H9 (cell line): ENCODE measurements around the gene TNP2. TPM values are rescaled to one million over a fixed set of nuclear protein-coding genes. Genes with fewer than 3 reads are reported as not detected.

ENCODE experiments used
- DNase-seq: peaks from one replicate; pipeline ENCODE4 v3.0.0-alpha.2; 2017
- H2AFZ ChIP-seq: one replicate; pipeline ENCODE4 v1.6.1; 2013; ENCODE audit warnings: mild to moderate bottlenecking, low read length, control low read depth, moderate library complexity
- H2AK5ac ChIP-seq: 2 replicates; pipeline ENCODE4 v1.6.1; 2013; ENCODE audit warnings: low read length, control low read depth, mixed read lengths; ENCODE audit not compliant: insufficient read length
- H2BK120ac ChIP-seq: one replicate; pipeline ENCODE4 v1.6.1; 2013; ENCODE audit warnings: low read depth, mild to moderate bottlenecking, low read length, control low read depth, inconsistent platforms; ENCODE audit not compliant: poor library complexity, severe bottlenecking
- H2BK12ac ChIP-seq: 2 replicates; pipeline ENCODE4 v1.6.1; 2013; ENCODE audit warnings: low read length, control low read depth, mixed read lengths, low read depth; ENCODE audit not compliant: insufficient read length
- H2BK15ac ChIP-seq: 2 replicates; pipeline ENCODE4 v1.6.1; 2013; ENCODE audit warnings: low read depth, low read length, control low read depth
- H2BK20ac ChIP-seq: one replicate; pipeline ENCODE4 v1.6.1; 2013; ENCODE audit warnings: low read depth, mild to moderate bottlenecking, low read length, control low read depth, inconsistent platforms; ENCODE audit not compliant: poor library complexity, severe bottlenecking
- H2BK5ac ChIP-seq: 2 replicates; pipeline ENCODE4 v1.6.1; 2013; ENCODE audit warnings: low read length, control low read depth, mixed read lengths; ENCODE audit not compliant: insufficient read length
- H3K14ac ChIP-seq: 2 replicates; pipeline ENCODE4 v1.6.1; 2013; ENCODE audit warnings: low read length, control low read depth; ENCODE audit not compliant: insufficient read depth
- H3K18ac ChIP-seq: 2 replicates; pipeline ENCODE4 v1.6.1; 2013; ENCODE audit warnings: low read depth, mild to moderate bottlenecking, mixed read lengths, low read length, control low read depth; ENCODE audit not compliant: insufficient read length
- H3K23ac ChIP-seq: 2 replicates; pipeline ENCODE4 v1.6.1; 2013; ENCODE audit warnings: low read length, control low read depth, mixed read lengths, low read depth; ENCODE audit not compliant: insufficient read length
- H3K23me2 ChIP-seq: 2 replicates; pipeline ENCODE4 v1.6.1; 2013; ENCODE audit warnings: low read depth, mild to moderate bottlenecking, mixed read lengths, low read length, control low read depth; ENCODE audit not compliant: insufficient read length, poor library complexity, severe bottlenecking
- H3K27ac ChIP-seq: 2 replicates; pipeline ENCODE4 v1.5.1; 2013; ENCODE audit warnings: low read length, control low read depth, mixed read lengths, low read depth; ENCODE audit not compliant: insufficient read length
- H3K27me3 ChIP-seq: 2 replicates; pipeline ENCODE4 v1.6.1; 2013; ENCODE audit warnings: low read length, control low read depth, inconsistent platforms; ENCODE audit not compliant: insufficient read depth
- H3K4ac ChIP-seq: 2 replicates; pipeline ENCODE4 v1.6.1; 2013; ENCODE audit warnings: low read depth, mild to moderate bottlenecking, control low read depth, inconsistent platforms, low read length, moderate library complexity
- H3K4me1 ChIP-seq: 2 replicates; pipeline ENCODE4 v1.6.1; 2013; ENCODE audit warnings: low read length, control low read depth, inconsistent platforms; ENCODE audit not compliant: insufficient read depth
- H3K4me2 ChIP-seq: 2 replicates; pipeline ENCODE4 v1.6.1; 2013; ENCODE audit warnings: low read length, control low read depth, mixed read lengths; ENCODE audit not compliant: insufficient read length, insufficient read depth
- H3K56ac ChIP-seq: 2 replicates; pipeline ENCODE4 v1.6.1; 2013; ENCODE audit warnings: low read depth, mild to moderate bottlenecking, mixed read lengths, low read length, control low read depth; ENCODE audit not compliant: insufficient read length
- H3K79me1 ChIP-seq: 2 replicates; pipeline ENCODE4 v1.6.1; 2013; ENCODE audit warnings: low read depth, mild to moderate bottlenecking, moderate library complexity, low read length, control low read depth, inconsistent platforms; ENCODE audit not compliant: insufficient read depth, poor library complexity, severe bottlenecking
- H3K79me2 ChIP-seq: 2 replicates; pipeline ENCODE4 v1.6.1; 2013; ENCODE audit warnings: low read length, control low read depth, inconsistent platforms; ENCODE audit not compliant: insufficient read depth
- H3K9ac ChIP-seq: 2 replicates; pipeline ENCODE4 v1.6.1; 2013; ENCODE audit warnings: low read length, control low read depth, mixed read lengths; ENCODE audit not compliant: insufficient read length; ENCODE audit errors: extremely low read depth
- H3K9me3 ChIP-seq: one replicate; pipeline ENCODE4 v1.6.1; 2013; ENCODE audit warnings: low read depth, low read length, inconsistent platforms; ENCODE audit not compliant: control insufficient read depth
- H3T11ph ChIP-seq: one replicate; pipeline ENCODE4 v1.6.1; 2013; ENCODE audit warnings: mild to moderate bottlenecking, low read length, control low read depth, inconsistent platforms
- H4K20me1 ChIP-seq: one replicate; pipeline ENCODE4 v1.6.1; 2013; ENCODE audit not compliant: control insufficient read depth, insufficient read length, insufficient read depth
- H4K5ac ChIP-seq: 2 replicates; pipeline ENCODE4 v1.6.1; 2013; ENCODE audit warnings: low read depth, mild to moderate bottlenecking, mixed read lengths, low read length, control low read depth; ENCODE audit not compliant: insufficient read length
- H4K8ac ChIP-seq: replicated peaks from 2 replicates; pipeline ENCODE4 v1.6.1; 2013; ENCODE audit warnings: low read length, control low read depth, mixed read lengths, low read depth; ENCODE audit not compliant: insufficient read length
- H4K91ac ChIP-seq: 2 replicates; pipeline ENCODE4 v1.6.1; 2013; ENCODE audit warnings: low read depth, mild to moderate bottlenecking, moderate library complexity, mixed read lengths, low read length, control low read depth; ENCODE audit not compliant: insufficient read length
- H3K27ac Mint-ChIP-seq, 3 experiments: 2 replicates in 2 of 3; 3 replicates in 1 of 3; pipeline ENCODE4 v1.8.0; 2020 to 2021; ENCODE audit warnings: mixed read lengths in 3 of 3, mild to moderate bottlenecking in 1 of 3, moderate library complexity in 1 of 3
- H3K27me3 Mint-ChIP-seq: 2 replicates; pipeline ENCODE4 v1.8.0; 2021; ENCODE audit warnings: low read depth, mild to moderate bottlenecking, moderate library complexity, mixed read lengths
- H3K36me3 Mint-ChIP-seq, 3 experiments: 2 replicates in 2 of 3; 3 replicates in 1 of 3; pipeline ENCODE4 v1.8.0; 2020 to 2021; ENCODE audit warnings: low read depth in 3 of 3, mixed read lengths in 3 of 3; ENCODE audit not compliant: insufficient read depth in 1 of 3
- H3K4me1 Mint-ChIP-seq, 2 experiments: 2 replicates each; pipeline ENCODE4 v1.8.0; 2020; ENCODE audit warnings: mixed read lengths in 2 of 2
- H3K4me3 Mint-ChIP-seq, 2 experiments: 2 replicates in 1 of 2; 3 replicates in 1 of 2; pipeline ENCODE4 v1.8.0; 2020 to 2021; ENCODE audit warnings: mild to moderate bottlenecking in 2 of 2, mixed read lengths in 2 of 2, moderate library complexity in 1 of 2
- H3K9me3 Mint-ChIP-seq, 2 experiments: 2 replicates in 1 of 2; 3 replicates in 1 of 2; pipeline ENCODE4 v1.8.0; 2020; ENCODE audit warnings: mild to moderate bottlenecking in 2 of 2, mixed read lengths in 2 of 2, moderate library complexity in 1 of 2
- WGBS: extraction: QIAGEN DNeasy Blood & Tissue Kit; methylation state at CpG from one replicate; pipeline ENCODE4 v1.1.7; 2013; ENCODE audit warnings: missing lambda C conversion rate, low lambda C conversion rate, mixed read lengths; ENCODE audit not compliant: insufficient read length; ENCODE audit errors: extremely low coverage; 5-methylcytosine and 5-hydroxymethylcytosine counted together
- total RNA-seq: library from RNA; stranded (reverse); gene quantifications from 2 replicates; pipeline ENCODE4 v1.2.1, GENCODE V29; 2021
- TF ChIP-seq, protein P1 (sequence below): fragments of 200-600 bp; sonication (generic); conservative IDR thresholded peaks from 3 replicates; pipeline ENCODE4 v1.8.0; 2021; ENCODE audit warnings: antibody characterized with exemption, mild to moderate bottlenecking

The TNP2 gene
- total RNA-seq, 1 experiment from 2014 or later: not detected

- H3K27me3 Mint-ChIP-seq: peaks cover 1% of the 10 kb centered on the region; the same call in 1 of the 2 replicates
- Histone ChIP-seq H3K9ac (no peak overlapping the region), H2BK15ac (no peak overlapping the region), H3K4me1 (no peaks in the 10 kb centered on the region), H3K4ac (no peak overlapping the region), H3K23me2 (no peaks in the 10 kb centered on the region), H2AK5ac (no peak overlapping the region), H4K8ac (no peak overlapping the region), H3K14ac (no peak overlapping the region), H3K79me2 (no peaks in the 10 kb centered on the region), H2BK5ac (no peak overlapping the region), H2BK120ac (no peak overlapping the region), H3T11ph (no peak overlapping the region), H2BK20ac (no peak overlapping the region), H3K9me3 (no peaks in the 10 kb centered on the region), H3K18ac (no peak overlapping the region), H3K79me1 (no peaks in the 10 kb centered on the region), H4K5ac (no peak overlapping the region), H2BK12ac (no peak overlapping the region), H4K91ac (no peak overlapping the region), H3K56ac (no peak overlapping the region), H3K27ac (no peak overlapping the region), H2AFZ (no peak overlapping the region), H3K23ac (no peak overlapping the region), H3K27me3 (no peaks in the 10 kb centered on the region), H3K4me2 (no peak overlapping the region), H4K20me1 (no peaks in the 10 kb centered on the region)
- no peaks in the 10 kb centered on the region; a peak in 1 of 7 replicates for H3K36me3 Mint-ChIP-seq
- no peak overlapping the region for H3K27ac Mint-ChIP-seq
- no CpG with 5 or more reads among the region's 12 CpGs for WGBS
- H3K4me3 Mint-ChIP-seq: no peak overlapping the region
- DNase-seq: no peak
- H3K4me1 Mint-ChIP-seq: peaks cover 4 to 5% of the 10 kb centered on the region in 2 experiments; a peak in 2 of 4 replicates
- H3K9me3 Mint-ChIP-seq: no peaks in the 10 kb centered on the region
- TF ChIP-seq, protein P1, sequence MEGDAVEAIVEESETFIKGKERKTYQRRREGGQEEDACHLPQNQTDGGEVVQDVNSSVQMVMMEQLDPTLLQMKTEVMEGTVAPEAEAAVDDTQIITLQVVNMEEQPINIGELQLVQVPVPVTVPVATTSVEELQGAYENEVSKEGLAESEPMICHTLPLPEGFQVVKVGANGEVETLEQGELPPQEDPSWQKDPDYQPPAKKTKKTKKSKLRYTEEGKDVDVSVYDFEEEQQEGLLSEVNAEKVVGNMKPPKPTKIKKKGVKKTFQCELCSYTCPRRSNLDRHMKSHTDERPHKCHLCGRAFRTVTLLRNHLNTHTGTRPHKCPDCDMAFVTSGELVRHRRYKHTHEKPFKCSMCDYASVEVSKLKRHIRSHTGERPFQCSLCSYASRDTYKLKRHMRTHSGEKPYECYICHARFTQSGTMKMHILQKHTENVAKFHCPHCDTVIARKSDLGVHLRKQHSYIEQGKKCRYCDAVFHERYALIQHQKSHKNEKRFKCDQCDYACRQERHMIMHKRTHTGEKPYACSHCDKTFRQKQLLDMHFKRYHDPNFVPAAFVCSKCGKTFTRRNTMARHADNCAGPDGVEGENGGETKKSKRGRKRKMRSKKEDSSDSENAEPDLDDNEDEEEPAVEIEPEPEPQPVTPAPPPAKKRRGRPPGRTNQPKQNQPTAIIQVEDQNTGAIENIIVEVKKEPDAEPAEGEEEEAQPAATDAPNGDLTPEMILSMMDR: no peak
These were observed 26.5 kb downstream of the TNP2 start for GRCh38 chr16:11242658-11243057.
